Stomach (tissue), 4 donors: ENCODE measurements around the gene CRACDL.

Source experiments
- EP300 ChIP-seq: sonication (generic); formaldehyde crosslinking; IDR thresholded peaks from one replicate; pipeline ENCODE4 v1.6.1; 2017; ENCODE audit warnings: antibody characterized with exemption
- POLR2A ChIP-seq, 4 donors: fragments of 450-650 bp; IDR thresholded peaks; one replicate each; pipeline ENCODE4 v1.6.1; 2016; ENCODE audit warnings: antibody characterized with exemption in 4 of 4, control low read depth in 2 of 4, mild to moderate bottlenecking in 1 of 4, moderate library complexity in 1 of 4
- POLR2AphosphoS5 ChIP-seq, 3 donors: sonication (generic); formaldehyde crosslinking; IDR thresholded peaks; one replicate each; pipeline ENCODE4 v1.6.1; 2016; ENCODE audit warnings: antibody characterized with exemption in 3 of 3
- TF ChIP-seq, protein P1 (sequence below), 7 experiments: fragments of 450-650 bp in 4 of 7; fragments of 200-600 bp in 3 of 7; sonication (generic) in 3 of 7; IDR thresholded peaks; one replicate each; pipeline ENCODE4 v1.5.1; 2016 to 2019; ENCODE audit warnings: antibody characterized with exemption in 7 of 7, control low read depth in 2 of 7, mild to moderate bottlenecking in 1 of 7

DNA sequence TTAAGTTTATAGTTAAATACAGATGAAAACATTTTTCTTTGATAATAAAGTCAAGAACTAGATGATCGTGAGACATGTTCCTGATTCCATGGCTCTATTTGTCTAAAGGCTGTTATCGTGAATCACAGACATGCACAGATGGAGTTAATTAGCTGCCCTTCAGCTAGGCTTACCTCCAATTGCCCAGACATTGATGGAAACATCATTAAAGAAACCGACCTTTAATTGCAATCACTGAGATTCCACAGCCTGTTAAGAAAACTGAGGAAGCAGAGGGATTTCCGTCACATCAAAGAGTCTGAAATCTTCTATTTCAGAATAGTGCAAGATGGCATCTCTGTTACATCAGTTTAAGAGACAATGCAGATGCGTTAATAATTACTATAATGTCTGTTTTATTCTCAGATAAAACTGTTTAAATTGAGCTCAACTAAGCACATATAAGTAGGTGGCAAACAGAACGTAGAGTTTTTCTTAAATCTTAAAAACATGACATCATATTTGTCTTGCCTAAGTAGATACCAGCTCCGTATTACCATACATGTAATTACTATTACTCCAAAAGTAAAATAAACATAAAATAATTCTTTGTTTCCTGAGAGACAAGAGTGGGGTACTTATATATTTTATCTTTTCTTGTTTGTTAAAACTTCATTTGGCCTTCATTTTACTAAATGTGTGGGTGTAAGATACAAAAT lies 23.9 kb upstream of the CRACDL start:
- TF ChIP-seq POLR2AphosphoS5 (IDR thresholded peaks at IDR 0.05), result no peak
- TF ChIP-seq, protein P1, sequence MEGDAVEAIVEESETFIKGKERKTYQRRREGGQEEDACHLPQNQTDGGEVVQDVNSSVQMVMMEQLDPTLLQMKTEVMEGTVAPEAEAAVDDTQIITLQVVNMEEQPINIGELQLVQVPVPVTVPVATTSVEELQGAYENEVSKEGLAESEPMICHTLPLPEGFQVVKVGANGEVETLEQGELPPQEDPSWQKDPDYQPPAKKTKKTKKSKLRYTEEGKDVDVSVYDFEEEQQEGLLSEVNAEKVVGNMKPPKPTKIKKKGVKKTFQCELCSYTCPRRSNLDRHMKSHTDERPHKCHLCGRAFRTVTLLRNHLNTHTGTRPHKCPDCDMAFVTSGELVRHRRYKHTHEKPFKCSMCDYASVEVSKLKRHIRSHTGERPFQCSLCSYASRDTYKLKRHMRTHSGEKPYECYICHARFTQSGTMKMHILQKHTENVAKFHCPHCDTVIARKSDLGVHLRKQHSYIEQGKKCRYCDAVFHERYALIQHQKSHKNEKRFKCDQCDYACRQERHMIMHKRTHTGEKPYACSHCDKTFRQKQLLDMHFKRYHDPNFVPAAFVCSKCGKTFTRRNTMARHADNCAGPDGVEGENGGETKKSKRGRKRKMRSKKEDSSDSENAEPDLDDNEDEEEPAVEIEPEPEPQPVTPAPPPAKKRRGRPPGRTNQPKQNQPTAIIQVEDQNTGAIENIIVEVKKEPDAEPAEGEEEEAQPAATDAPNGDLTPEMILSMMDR (IDR thresholded peaks at IDR 0.05), result no peak
- TF ChIP-seq EP300, result no peak
- no peak for TF ChIP-seq POLR2A (IDR thresholded peaks at IDR 0.05)
